Hematopoietic multipotent progenitor cell treated with erythropoietin and hydrocortisone succinate and interleukin-3 and kit ligand, for 8 days (in vitro differentiated cells): ENCODE results near the gene OR5L1.

ENCODE experiments used
- DNase-seq: peaks from one replicate; pipeline ENCODE4 v3.0.0-alpha.2; 2015

Gene OR5L1

DNA sequence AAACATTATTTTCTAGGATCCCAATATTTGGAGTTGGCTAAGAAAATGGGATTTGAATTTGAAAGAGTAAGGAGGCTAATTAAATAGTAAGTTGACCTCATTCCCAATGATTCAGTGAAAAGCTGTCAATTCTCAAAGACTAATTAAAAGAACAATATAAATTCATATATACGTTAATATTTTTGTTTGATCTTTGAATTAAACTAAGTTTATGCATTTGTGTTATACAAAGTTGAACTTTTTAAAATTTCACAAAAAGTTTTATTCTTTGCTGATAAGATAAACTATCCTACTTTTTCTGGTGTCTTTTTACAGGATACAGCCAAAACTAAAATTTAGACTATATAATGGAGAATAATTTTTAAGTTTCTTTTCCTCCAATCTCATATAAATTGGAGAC lies at the start of gene OR5L1:
OR5L1 (plus strand) TSS at position 301 of the 400 bp plus-strand sequence. CDS start 100 bp downstream, outside the sequence.
- DNase-seq = no peak

DNA sequence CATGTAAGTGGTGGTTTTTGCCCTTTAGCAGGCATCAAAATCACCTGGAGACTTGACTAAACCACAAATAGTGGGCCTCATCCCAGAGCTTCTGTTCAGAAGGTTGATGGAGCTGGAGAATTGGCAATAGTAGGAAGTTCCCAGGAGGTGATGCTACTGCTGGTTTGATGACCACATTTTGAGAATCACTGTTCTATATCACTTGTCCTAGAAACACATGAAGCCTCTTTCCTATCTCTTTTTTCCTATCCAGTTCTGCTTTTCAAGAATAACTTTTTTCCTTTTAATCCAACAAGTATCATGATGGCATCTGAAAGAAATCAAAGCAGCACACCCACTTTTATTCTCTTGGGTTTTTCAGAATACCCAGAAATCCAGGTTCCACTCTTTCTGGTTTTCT lies 38.0 kb upstream of the OR5L1 start, which contains the start of gene OR5D13:
OR5D13 (plus strand) TSS at position 301 of the 400 bp plus-strand sequence; CDS start at position 301, 0 bp downstream.
- no peak for DNase-seq

DNA sequence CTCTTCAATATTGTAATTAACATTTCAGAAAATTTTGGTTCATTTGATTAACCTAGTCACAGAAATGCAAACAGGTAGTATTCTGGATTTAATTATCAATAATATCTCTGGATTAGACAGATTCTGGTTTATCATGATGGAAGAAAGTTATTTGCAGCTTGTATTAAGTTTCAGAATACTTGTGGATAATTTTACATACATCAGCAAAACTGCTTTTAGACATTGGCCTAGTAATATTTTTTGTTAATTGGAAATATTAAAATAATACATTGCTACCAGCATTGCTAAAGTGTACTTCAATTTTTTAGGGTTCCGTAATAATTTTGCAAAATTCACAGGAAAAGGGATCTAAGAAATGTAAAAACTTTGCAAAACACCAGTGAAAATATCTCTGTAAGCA lies 19.6 kb upstream of the OR5L1 start:
- no peak for DNase-seq

DNA sequence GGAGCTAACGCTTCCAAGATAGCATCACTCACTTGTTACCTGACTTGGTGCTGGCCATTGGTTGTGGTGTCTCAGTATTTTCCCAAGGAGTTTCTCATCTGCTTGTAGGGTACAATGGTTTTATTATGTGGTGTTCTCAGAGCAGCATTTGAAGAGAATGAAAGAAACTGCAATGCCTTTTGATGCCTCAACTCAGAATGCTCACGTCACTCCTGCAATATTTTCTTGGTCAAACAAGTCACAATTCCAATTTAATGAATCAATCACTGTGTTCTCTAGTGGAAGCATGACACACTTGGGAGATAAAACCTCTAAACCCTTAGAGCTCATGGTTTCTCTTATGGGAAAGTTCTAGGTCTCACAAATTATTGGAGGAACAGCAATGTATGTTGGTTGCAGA lies 17.8 kb upstream of the OR5L1 start:
- no peak for DNase-seq

DNA sequence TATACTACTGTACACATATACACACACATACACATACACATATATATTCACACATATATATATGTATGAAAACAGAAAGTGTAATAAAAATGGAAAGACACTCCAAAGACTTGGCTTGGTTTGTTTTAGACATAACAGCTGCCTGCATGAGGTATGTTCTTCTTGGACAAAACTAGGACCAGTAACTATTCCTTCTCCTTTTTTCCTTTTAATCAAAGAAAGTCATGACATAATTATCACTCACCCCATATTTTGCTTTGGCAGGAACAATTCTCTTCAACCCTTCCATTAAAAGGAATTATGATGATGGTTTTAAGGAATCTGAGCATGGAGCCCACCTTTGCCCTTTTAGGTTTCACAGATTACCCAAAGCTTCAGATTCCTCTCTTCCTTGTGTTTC lies 15.9 kb upstream of the OR5L1 start, which contains the start of gene OR5D14:
OR5D14 (plus strand) TSS at position 301 of the 400 bp plus-strand sequence; CDS start at position 301, 0 bp downstream.
- DNase-seq = no peak

DNA sequence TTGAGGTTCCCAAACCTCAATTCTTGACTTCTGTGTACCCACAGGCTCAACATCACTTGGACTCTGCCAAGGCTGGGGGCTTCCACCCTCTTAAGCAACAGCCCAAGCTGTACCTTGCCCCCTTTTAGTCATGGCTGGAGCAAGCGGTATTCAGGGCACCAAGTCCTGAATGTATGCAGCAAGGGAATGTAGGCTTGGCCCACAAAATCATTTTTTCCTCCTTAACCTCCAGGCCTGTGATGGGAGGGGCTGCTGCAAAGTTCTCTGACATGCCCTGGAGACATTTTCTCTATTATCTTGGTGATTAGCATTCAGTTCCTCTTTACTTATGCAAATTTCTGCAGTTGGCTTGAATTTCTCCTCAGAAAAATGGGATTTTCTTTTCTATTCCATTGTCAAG lies 4.9 kb upstream of the OR5L1 start:
- no peak for DNase-seq

DNA sequence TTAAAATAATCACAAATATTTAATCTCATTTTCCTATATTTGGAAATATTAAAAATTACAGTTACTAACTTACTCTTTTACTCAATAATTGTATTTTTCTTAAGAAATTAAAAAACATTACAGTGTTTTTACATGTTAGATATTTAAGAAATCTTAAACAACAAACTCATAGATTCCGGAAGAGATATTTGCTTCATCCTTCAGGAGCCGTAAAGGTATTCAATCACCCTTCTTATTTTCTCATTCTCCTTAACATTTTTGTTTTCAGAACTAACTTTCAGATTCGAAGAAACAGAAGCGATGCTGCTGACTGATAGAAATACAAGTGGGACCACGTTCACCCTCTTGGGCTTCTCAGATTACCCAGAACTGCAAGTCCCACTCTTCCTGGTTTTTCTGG lies 8.2 kb downstream of the OR5L1 start, which contains the start of gene OR5D18:
OR5D18 (plus strand) TSS at position 301 of the 400 bp plus-strand sequence; CDS start at position 301, 0 bp downstream.
- DNase-seq = no peak

DNA sequence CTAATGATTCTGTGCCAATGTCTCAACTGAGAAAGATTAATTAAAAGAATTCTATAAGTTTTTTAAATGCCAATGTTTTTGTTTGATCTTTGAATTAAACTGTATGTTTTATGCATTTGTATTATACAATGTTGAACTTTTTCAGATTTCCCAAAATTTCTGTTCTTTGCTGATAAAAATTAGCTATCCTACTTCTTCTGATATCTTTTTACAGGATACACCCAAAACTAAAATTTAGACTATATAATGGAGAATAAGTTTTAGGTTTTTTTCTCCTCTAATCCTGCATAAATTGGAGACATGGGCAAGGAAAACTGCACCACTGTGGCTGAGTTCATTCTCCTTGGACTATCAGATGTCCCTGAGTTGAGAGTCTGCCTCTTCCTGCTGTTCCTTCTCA lies 15.8 kb downstream of the OR5L1 start, which contains the start of gene OR5L2:
OR5L2 (plus strand) TSS at position 301 of the 400 bp plus-strand sequence; CDS start at position 301, 0 bp downstream.
- no peak for DNase-seq

DNA sequence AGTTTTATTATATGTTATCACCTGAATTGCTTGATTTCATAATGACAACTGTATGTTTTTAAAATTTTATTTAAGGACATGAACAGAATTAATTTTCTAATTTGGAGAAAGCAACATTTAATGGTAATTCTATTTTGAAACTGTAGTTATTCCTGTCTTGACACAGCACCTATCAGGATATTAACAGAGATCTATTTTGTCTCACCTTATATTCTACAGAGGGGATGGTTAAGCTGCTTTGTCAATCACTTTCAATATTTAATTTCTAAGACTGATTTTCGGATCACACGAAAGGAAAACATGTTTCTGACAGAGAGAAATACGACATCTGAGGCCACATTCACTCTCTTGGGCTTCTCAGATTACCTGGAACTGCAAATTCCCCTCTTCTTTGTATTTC lies 27.3 kb downstream of the OR5L1 start, which contains the start of gene OR5D16:
OR5D16 (plus strand) TSS at position 301 of the 400 bp plus-strand sequence; CDS start at position 301, 0 bp downstream.
- no peak for DNase-seq

DNA sequence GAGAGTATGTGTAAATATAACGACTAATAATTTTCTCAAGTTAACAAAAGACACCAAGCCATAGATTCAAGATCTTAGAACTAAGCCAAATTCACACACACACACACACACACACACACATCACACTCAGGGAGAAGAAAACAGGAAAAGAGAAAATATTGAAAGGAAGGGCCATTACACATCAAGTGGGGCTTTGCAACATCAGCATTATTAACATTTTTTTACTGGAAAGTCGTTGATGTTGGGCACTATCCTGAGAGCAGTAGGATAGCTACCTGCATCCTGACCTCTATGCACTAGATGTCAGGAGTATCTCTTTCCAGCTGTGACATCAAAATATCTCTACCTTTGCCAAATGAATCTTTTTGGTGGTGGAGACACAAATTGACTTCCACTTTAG lies 36.3 kb downstream of the OR5L1 start:
- DNase-seq = no peak

DNA sequence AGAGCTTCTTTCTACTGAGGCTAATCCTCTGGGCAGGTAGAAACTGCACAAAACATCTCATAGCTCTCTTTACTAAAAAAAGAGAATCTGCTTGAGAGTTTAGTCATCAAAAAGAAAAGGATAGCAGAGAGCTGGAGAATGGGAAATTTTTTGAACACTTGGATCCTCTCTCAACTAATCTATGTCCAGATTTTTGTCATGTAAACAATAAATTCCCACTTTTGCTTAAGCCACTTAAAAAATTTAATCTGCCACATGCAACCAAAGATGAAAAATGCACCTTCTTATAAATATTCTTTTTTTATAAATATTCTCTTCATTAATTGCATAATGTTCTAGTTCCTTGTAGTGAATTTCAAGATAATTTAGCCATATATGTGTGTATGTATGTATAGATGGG lies 37.9 kb downstream of the OR5L1 start:
- no peak for DNase-seq

DNA sequence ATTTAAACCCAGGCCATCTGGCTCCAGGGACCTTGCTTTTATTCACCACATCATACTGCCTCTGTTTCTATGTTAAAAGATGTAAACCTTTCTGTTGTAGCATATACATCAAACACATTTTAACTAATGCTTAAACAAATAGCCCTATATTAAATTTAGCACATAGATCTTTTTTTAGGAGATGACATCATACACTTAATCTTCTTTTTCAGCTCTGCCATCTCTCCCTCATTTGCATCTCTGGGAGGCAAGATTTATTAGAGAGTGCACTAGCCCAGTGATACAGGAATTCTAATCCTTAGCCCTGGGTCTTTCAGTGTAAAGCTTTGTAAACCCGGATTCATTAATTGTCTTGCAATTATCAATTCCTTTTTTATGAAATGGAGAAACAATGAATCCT lies 41.0 kb downstream of the OR5L1 start:
- no peak for DNase-seq

DNA sequence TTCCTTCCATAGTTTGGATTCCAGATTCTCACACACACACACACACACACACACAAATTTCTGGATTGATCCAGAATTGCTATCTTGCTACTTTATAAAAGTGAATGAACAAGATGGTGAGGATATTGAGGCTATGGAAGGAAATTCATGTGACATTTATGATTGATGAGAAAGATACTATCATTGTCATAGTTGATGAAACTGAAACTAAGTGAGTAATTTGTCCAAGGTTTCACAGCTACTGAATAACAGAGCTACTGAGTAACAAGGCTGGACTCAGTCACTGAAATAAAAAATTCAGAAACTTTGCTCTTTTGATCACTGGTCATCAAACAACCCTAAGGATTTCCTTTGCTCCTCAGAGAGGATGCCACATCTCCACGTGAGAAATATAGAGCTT lies 43.5 kb downstream of the OR5L1 start:
- no peak for DNase-seq
